CD14-positive monocyte (primary cell): ENCODE data around the gene ZNF212. TPM values are rescaled to one million over a fixed set of nuclear protein-coding genes. Genes with fewer than 3 reads are reported as not detected.

Source experiments
- DNase-seq, 3 donors: peaks; one replicate each; pipeline ENCODE4 v3.0.0-alpha.2; 2011 to 2022
- H2AFZ ChIP-seq: 2 replicates; pipeline ENCODE4 v1.6.0; 2012; ENCODE audit warnings: mild to moderate bottlenecking, low read depth, low read length, inconsistent platforms; ENCODE audit not compliant: insufficient read depth, poor library complexity, severe bottlenecking
- H3K27ac ChIP-seq, 2 donors: 1 replicate in 1 of 2; 2 replicates in 1 of 2; pipeline ENCODE4 v1.5.1; 2012 to 2013; ENCODE audit warnings: low read length in 2 of 2, control low read depth in 1 of 2, inconsistent platforms in 1 of 2, low read depth in 1 of 2, mild to moderate bottlenecking in 1 of 2
- H3K27me3 ChIP-seq, 2 donors: one replicate each; pipeline versions ENCODE4 v1.6.0 to v1.6.1; 2011 to 2013; ENCODE audit warnings: low read length in 2 of 2; ENCODE audit not compliant: control insufficient read depth in 2 of 2, insufficient read depth in 2 of 2
- H3K36me3 ChIP-seq, 2 donors: replicated peaks in 1 of 2; 1 replicate in 1 of 2; 2 replicates in 1 of 2; pipeline versions ENCODE4 v1.5.1 to v1.6.1; 2012 to 2013; ENCODE audit warnings: low read length in 2 of 2, control low read depth in 1 of 2, inconsistent platforms in 1 of 2, mild to moderate bottlenecking in 1 of 2; ENCODE audit not compliant: insufficient read depth in 2 of 2, control insufficient read depth in 1 of 2
- H3K4me1 ChIP-seq, 2 donors: 1 replicate in 1 of 2; 2 replicates in 1 of 2; pipeline versions ENCODE4 v1.5.1 to v1.6.1; 2012 to 2013; ENCODE audit warnings: low read length in 2 of 2, control low read depth in 1 of 2, inconsistent platforms in 1 of 2, mild to moderate bottlenecking in 1 of 2, moderate library complexity in 1 of 2; ENCODE audit not compliant: insufficient read depth in 2 of 2, control insufficient read depth in 1 of 2
- H3K4me2 ChIP-seq: replicated peaks from 2 replicates; pipeline ENCODE3; 2012; ENCODE audit warnings: low read length, moderate library complexity, mild to moderate bottlenecking; ENCODE audit not compliant: poor library complexity, severe bottlenecking; ENCODE audit errors: extremely low read depth
- H3K4me3 ChIP-seq, 3 experiments: fragments of 200-600 bp in 1 of 3; sonication (generic) in 1 of 3; replicated peaks in 1 of 3; 1 replicate in 2 of 3; 2 replicates in 1 of 3; pipeline ENCODE4 v1.5.1; 2011 to 2013; ENCODE audit warnings: low read length in 3 of 3, mild to moderate bottlenecking in 3 of 3, control low read depth in 2 of 3, low read depth in 2 of 3, inconsistent platforms in 1 of 3, moderate library complexity in 1 of 3
- H3K79me2 ChIP-seq: 2 replicates; pipeline ENCODE4 v1.6.0; 2012; ENCODE audit warnings: mild to moderate bottlenecking, control low read depth, inconsistent platforms, low read length, moderate library complexity; ENCODE audit not compliant: insufficient read depth
- H3K9ac ChIP-seq: 2 replicates; pipeline ENCODE4 v1.6.0; 2017; ENCODE audit warnings: low read length, mild to moderate bottlenecking; ENCODE audit not compliant: insufficient read depth, poor library complexity, severe bottlenecking
- H3K9me3 ChIP-seq, 2 donors: replicated peaks in 1 of 2; 1 replicate in 1 of 2; 2 replicates in 1 of 2; pipeline versions ENCODE4 v1.5.1 to v1.6.1; 2012 to 2013; ENCODE audit warnings: low read length in 2 of 2, control low read depth in 1 of 2; ENCODE audit not compliant: control insufficient read depth in 1 of 2, insufficient read depth in 1 of 2
- H4K20me1 ChIP-seq: 2 replicates; pipeline ENCODE4 v1.6.0; 2012; ENCODE audit warnings: mild to moderate bottlenecking, low read length, control low read depth, moderate library complexity; ENCODE audit not compliant: insufficient read depth
- H3K27ac Mint-ChIP-seq, 7 donors: one replicate each; pipeline ENCODE4 v1.8.0; 2020; ENCODE audit warnings: mild to moderate bottlenecking in 7 of 7, mixed read lengths in 7 of 7, moderate library complexity in 6 of 7, inconsistent platforms in 2 of 7
- H3K27me3 Mint-ChIP-seq, 3 donors: one replicate each; pipeline ENCODE4 v1.8.0; 2021 to 2022; ENCODE audit warnings: low read depth in 3 of 3, mild to moderate bottlenecking in 3 of 3, mixed read lengths in 3 of 3, moderate library complexity in 3 of 3, inconsistent platforms in 1 of 3
- H3K36me3 Mint-ChIP-seq, 2 donors: one replicate each; pipeline ENCODE4 v1.8.0; 2020; ENCODE audit warnings: mixed read lengths in 2 of 2, inconsistent platforms in 1 of 2, mild to moderate bottlenecking in 1 of 2
- H3K4me1 Mint-ChIP-seq: one replicate; pipeline ENCODE4 v1.8.0; 2020; ENCODE audit warnings: mild to moderate bottlenecking, mixed read lengths
- H3K4me3 Mint-ChIP-seq, 2 donors: one replicate each; pipeline ENCODE4 v1.8.0; 2020; ENCODE audit warnings: mild to moderate bottlenecking in 2 of 2, mixed read lengths in 2 of 2, moderate library complexity in 1 of 2
- H3K9me3 Mint-ChIP-seq, 7 donors: one replicate each; pipeline ENCODE4 v1.8.0; 2020 to 2022; ENCODE audit warnings: mixed read lengths in 7 of 7, mild to moderate bottlenecking in 6 of 7, moderate library complexity in 6 of 7, inconsistent platforms in 2 of 7
- WGBS: methylation state at CpG from one replicate; pipeline ENCODE4 v1.1.5; 2013; ENCODE audit warnings: missing lambda C conversion rate; ENCODE audit not compliant: insufficient coverage; 5-methylcytosine and 5-hydroxymethylcytosine counted together
- intact Hi-C, 2 donors: fragments of 100-400 bp; cut with micrococcal nuclease; formaldehyde crosslinking; loops; one replicate each; pipeline versions ENCODE4 v1.15.0 to v1.15.1; 2023
- polyA plus RNA-seq, 3 donors: library from polyadenylated mRNA; depleted of rRNA in 1 of 3; unstranded in 2 of 3; stranded (reverse) in 1 of 3; fragments of 300-500 nt in 2 of 3; fragments of >200 nt in 1 of 3; fragmentation: Illumina TruSeq in 2 of 3; gene quantifications; 1 replicate in 2 of 3; 2 replicates in 1 of 3; pipeline ENCODE4 v1.2.3, GENCODE V29; 2012 to 2021
- TF ChIP-seq, protein P1 (sequence below): fragments of 200-600 bp; IDR thresholded peaks from one replicate; pipeline ENCODE4 v1.8.0; 2022; ENCODE audit warnings: antibody characterized with exemption, mild to moderate bottlenecking

Gene ZNF212
- polyA plus RNA-seq, 3 donors = 1.6 to 5.9 (median 2.3) TPM

DNA sequence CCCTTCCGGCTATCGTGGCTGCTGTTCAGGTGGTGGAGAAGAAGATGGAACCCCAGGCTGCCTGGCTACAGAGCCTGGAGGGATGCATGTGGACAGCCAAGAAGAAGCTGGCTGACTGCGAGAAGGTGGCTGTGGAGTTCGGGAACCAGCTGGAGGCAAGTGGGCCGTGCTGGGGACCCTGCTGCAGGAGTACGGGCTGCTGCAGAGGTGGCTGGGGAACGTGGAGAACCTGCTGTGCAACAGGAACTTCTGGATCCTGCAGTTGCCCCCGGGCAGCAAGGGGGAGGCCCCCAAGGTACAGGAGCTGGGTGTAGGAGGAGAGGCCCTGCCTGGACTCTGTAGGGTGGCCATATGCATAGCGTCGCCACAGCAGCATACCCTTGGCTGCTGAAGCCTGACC is 48.2 kb downstream of the ZNF212 start:
- Histone ChIP-seq H3K4me1 (peaks cover 12 to 14% of the 10 kb centered on the region in 2 donors), H3K27ac (no peak overlapping the region), H3K36me3 (no peaks in the 10 kb centered on the region), H3K27me3 (peaks cover 0 to 9% of the 10 kb centered on the region in 2 donors), H3K4me3 (no peak overlapping the region), H3K9me3 (no peaks in the 10 kb centered on the region), H2AFZ (no peak overlapping the region), H3K79me2 (no peaks in the 10 kb centered on the region), H4K20me1 (peaks cover 13% of the 10 kb centered on the region), H3K9ac (no peak overlapping the region), H3K4me2 (no peak overlapping the region)
- H3K36me3 Mint-ChIP-seq = peaks cover 1 to 10% of the 10 kb centered on the region in 2 donors
- no peak overlapping the region for H3K4me3 Mint-ChIP-seq
- intact Hi-C loops = no loop called here
- no peak for DNase-seq
- TF ChIP-seq, protein P1, sequence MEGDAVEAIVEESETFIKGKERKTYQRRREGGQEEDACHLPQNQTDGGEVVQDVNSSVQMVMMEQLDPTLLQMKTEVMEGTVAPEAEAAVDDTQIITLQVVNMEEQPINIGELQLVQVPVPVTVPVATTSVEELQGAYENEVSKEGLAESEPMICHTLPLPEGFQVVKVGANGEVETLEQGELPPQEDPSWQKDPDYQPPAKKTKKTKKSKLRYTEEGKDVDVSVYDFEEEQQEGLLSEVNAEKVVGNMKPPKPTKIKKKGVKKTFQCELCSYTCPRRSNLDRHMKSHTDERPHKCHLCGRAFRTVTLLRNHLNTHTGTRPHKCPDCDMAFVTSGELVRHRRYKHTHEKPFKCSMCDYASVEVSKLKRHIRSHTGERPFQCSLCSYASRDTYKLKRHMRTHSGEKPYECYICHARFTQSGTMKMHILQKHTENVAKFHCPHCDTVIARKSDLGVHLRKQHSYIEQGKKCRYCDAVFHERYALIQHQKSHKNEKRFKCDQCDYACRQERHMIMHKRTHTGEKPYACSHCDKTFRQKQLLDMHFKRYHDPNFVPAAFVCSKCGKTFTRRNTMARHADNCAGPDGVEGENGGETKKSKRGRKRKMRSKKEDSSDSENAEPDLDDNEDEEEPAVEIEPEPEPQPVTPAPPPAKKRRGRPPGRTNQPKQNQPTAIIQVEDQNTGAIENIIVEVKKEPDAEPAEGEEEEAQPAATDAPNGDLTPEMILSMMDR = no peak
- WGBS = 98% methylated on average over 10 of the region's 10 CpGs
- peaks cover 18% of the 10 kb centered on the region for H3K4me1 Mint-ChIP-seq
- H3K9me3 Mint-ChIP-seq = peaks cover 0 to 2% (median 0%) of the 10 kb centered on the region in 7 donors
- no peak overlapping the region for H3K27ac Mint-ChIP-seq
- peaks cover 12 to 23% (median 16%) of the 10 kb centered on the region in 3 donors for H3K27me3 Mint-ChIP-seq

GRCh38 chr7:149289262-149289661 is 49.8 kb downstream of the ZNF212 start:
- H2AFZ ChIP-seq = no peak overlapping the region
- Mint-ChIP-seq H3K36me3 (peaks cover 0 to 8% of the 10 kb centered on the region in 2 donors), H3K27me3 (peaks cover 12 to 19% (median 16%) of the 10 kb centered on the region in 3 donors), H3K27ac (no peak overlapping the region), H3K4me1 (peaks cover 15% of the 10 kb centered on the region), H3K9me3 (peaks cover 0 to 2% (median 0%) of the 10 kb centered on the region in 7 donors), H3K4me3 (no peak overlapping the region)
- intact Hi-C loops = no loop called here
- H3K79me2 ChIP-seq = no peaks in the 10 kb centered on the region
- H3K27me3 ChIP-seq = peaks cover 0 to 8% of the 10 kb centered on the region in 2 donors
- no peak overlapping the region for H3K27ac ChIP-seq
- TF ChIP-seq, protein P1 = no peak
- DNase-seq = no peak
- WGBS = 92% methylated on average over 7 of the region's 8 CpGs
- H4K20me1 ChIP-seq = peaks cover 6% of the 10 kb centered on the region
- peaks cover 12 to 14% of the 10 kb centered on the region in 2 donors for H3K4me1 ChIP-seq
- H3K36me3 ChIP-seq = no peaks in the 10 kb centered on the region
- H3K4me2 ChIP-seq = no peak overlapping the region
- H3K9ac ChIP-seq = no peak overlapping the region
- H3K9me3 ChIP-seq = no peaks in the 10 kb centered on the region
- no peak overlapping the region for H3K4me3 ChIP-seq
